Natural killer cell (primary cell): ENCODE measurements around the gene POMT2. TPM values are rescaled to one million over a fixed set of nuclear protein-coding genes. Genes with fewer than 3 reads are reported as not detected.

Experiments
- ATAC-seq, 3 donors: fragments of 150-1000 bp in 2 of 3; fragments of 200-7000 bp in 1 of 3; cut with Tn5 transposase; 1 replicate in 1 of 3; 2 replicates in 2 of 3; pipeline ENCODE4 v1.10.0; 2021; ENCODE audit warnings: mild to moderate bottlenecking in 2 of 3, moderate library complexity in 2 of 3
- DNase-seq, 2 donors: peaks; one replicate each; pipeline versions ENCODE4 v3.0.0 to v3.0.0-alpha.2; 2013 to 2021; ENCODE audit warnings: mixed read lengths in 1 of 2
- H3K27ac ChIP-seq: one replicate; pipeline ENCODE4 v1.5.1; 2013; ENCODE audit warnings: mild to moderate bottlenecking, low read length
- H3K27me3 ChIP-seq: one replicate; pipeline ENCODE4 v1.6.1; 2013; ENCODE audit warnings: low read length; ENCODE audit not compliant: control insufficient read depth, insufficient read depth
- H3K36me3 ChIP-seq: one replicate; pipeline ENCODE4 v1.6.1; 2013; ENCODE audit warnings: low read length; ENCODE audit not compliant: control insufficient read depth, insufficient read depth
- H3K4me1 ChIP-seq: one replicate; pipeline ENCODE4 v1.6.1; 2013; ENCODE audit warnings: low read length; ENCODE audit not compliant: control insufficient read depth, insufficient read depth
- H3K4me3 ChIP-seq: one replicate; pipeline ENCODE4 v1.5.1; 2013; ENCODE audit warnings: low read length
- H3K9me3 ChIP-seq: one replicate; pipeline ENCODE4 v1.6.1; 2013; ENCODE audit warnings: low read length; ENCODE audit not compliant: control insufficient read depth, insufficient read depth
- H3K27ac Mint-ChIP-seq, 2 donors: one replicate each; pipeline ENCODE4 v1.8.0; 2022; ENCODE audit warnings: mild to moderate bottlenecking in 2 of 2, mixed read lengths in 2 of 2, moderate library complexity in 1 of 2
- H3K27me3 Mint-ChIP-seq, 2 donors: one replicate each; pipeline ENCODE4 v1.8.0; 2022; ENCODE audit warnings: low read depth in 2 of 2, mixed read lengths in 2 of 2
- H3K36me3 Mint-ChIP-seq: one replicate; pipeline ENCODE4 v1.8.0; 2022; ENCODE audit warnings: mixed read lengths
- H3K4me1 Mint-ChIP-seq, 2 donors: one replicate each; pipeline ENCODE4 v1.8.0; 2022; ENCODE audit warnings: mixed read lengths in 2 of 2
- H3K4me3 Mint-ChIP-seq: one replicate; pipeline ENCODE4 v1.8.0; 2022; ENCODE audit warnings: mild to moderate bottlenecking, moderate library complexity, mixed read lengths
- H3K9me3 Mint-ChIP-seq, 2 donors: one replicate each; pipeline ENCODE4 v1.8.0; 2022; ENCODE audit warnings: mixed read lengths in 2 of 2
- WGBS: methylation state at CpG from one replicate; pipeline ENCODE4 v1.1.7; 2013; ENCODE audit warnings: missing lambda C conversion rate; ENCODE audit not compliant: insufficient coverage; 5-methylcytosine and 5-hydroxymethylcytosine counted together
- intact Hi-C: fragments of 100-400 bp; cut with micrococcal nuclease; formaldehyde crosslinking; loops from one replicate; pipeline ENCODE4 v1.14.2; 2022
- total RNA-seq, 4 donors: library from RNA; stranded (reverse); fragments of 120-200 nt in 1 of 4; gene quantifications; one replicate each; pipeline versions ENCODE4 v1.2.3 to v1.2.4, GENCODE V29; 2013 to 2022
- TF ChIP-seq, protein P1 (sequence below): fragments of 200-600 bp; IDR thresholded peaks from one replicate; pipeline ENCODE4 v1.8.0; 2022; ENCODE audit warnings: antibody characterized with exemption

Gene POMT2
- total RNA-seq, 3 donors from 2014 or later (not counting 1 experiment from before 2014, with no cell fraction given) = 6.7 to 10.9 (median 8.6) TPM

DNA sequence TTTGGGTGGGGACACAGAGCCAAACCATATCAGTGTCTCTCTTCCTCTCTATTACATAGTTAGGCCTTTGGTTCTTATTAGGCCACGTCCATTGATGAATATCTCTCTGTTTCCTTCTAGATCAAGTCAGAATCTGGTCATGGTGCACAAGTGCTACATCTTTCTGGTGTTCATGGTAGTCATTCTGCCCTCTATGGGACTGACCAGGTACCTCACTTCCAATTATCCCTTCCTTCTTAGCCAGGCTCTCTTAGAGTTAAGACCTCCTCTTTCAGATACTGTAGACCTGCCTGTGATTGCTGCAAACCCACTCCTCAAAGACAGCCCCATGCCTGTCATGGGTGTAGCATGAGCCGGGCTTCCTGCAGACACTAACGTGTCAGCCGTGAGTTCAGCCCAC is 74.9 kb downstream of the POMT2 start:
- Histone ChIP-seq H3K9me3 (no peaks in the 10 kb centered on the region), H3K27ac (no peak overlapping the region), H3K4me3 (no peak overlapping the region), H3K36me3 (no peaks in the 10 kb centered on the region), H3K4me1 (peaks cover 18% of the 10 kb centered on the region), H3K27me3 (no peaks in the 10 kb centered on the region)
- Mint-ChIP-seq H3K27ac (no peak overlapping the region), H3K36me3 (no peaks in the 10 kb centered on the region), H3K9me3 (no peaks in the 10 kb centered on the region), H3K4me1 (no peaks in the 10 kb centered on the region), H3K4me3 (no peak overlapping the region), H3K27me3 (peaks cover 0 to 18% of the 10 kb centered on the region in 2 donors)
- intact Hi-C loops = no loop called here
- DNase-seq = no peak
- WGBS = 94% methylated on average over 4 of the region's 4 CpGs
- TF ChIP-seq, protein P1, sequence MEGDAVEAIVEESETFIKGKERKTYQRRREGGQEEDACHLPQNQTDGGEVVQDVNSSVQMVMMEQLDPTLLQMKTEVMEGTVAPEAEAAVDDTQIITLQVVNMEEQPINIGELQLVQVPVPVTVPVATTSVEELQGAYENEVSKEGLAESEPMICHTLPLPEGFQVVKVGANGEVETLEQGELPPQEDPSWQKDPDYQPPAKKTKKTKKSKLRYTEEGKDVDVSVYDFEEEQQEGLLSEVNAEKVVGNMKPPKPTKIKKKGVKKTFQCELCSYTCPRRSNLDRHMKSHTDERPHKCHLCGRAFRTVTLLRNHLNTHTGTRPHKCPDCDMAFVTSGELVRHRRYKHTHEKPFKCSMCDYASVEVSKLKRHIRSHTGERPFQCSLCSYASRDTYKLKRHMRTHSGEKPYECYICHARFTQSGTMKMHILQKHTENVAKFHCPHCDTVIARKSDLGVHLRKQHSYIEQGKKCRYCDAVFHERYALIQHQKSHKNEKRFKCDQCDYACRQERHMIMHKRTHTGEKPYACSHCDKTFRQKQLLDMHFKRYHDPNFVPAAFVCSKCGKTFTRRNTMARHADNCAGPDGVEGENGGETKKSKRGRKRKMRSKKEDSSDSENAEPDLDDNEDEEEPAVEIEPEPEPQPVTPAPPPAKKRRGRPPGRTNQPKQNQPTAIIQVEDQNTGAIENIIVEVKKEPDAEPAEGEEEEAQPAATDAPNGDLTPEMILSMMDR = no peak
- ATAC-seq = no peak

DNA sequence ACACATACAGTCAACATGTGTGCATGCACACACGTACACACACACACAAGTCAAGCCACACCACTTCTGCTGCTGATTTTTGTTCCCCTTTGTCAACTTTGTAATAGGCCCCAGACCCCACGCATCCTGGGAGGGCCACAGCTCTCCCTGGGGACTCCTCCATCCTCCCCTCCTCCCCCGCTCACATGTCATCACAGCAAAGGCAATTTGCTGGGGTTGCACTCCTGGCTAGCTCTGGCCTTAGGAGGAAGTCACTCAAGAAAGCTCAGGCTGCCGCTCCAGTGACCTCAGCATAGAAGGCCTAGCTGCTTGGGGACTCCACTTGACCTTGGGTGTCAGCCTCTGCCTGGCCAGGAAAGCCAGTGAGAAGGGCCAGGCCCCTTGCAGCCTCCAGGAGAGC is 76.8 kb downstream of the POMT2 start:
- Histone ChIP-seq H3K9me3 (no peaks in the 10 kb centered on the region), H3K27ac (no peak overlapping the region), H3K4me3 (no peak overlapping the region), H3K4me1 (peaks cover 18% of the 10 kb centered on the region), H3K27me3 (no peaks in the 10 kb centered on the region), H3K36me3 (no peaks in the 10 kb centered on the region)
- no peak overlapping the region for H3K27ac Mint-ChIP-seq
- H3K4me3 Mint-ChIP-seq = no peak overlapping the region
- H3K27me3 Mint-ChIP-seq = peaks cover 0 to 18% of the 10 kb centered on the region in 2 donors
- intact Hi-C loops = no loop called here
- no peaks in the 10 kb centered on the region for H3K9me3 Mint-ChIP-seq
- H3K36me3 Mint-ChIP-seq = no peaks in the 10 kb centered on the region
- TF ChIP-seq, protein P1 = no peak
- no peaks in the 10 kb centered on the region for H3K4me1 Mint-ChIP-seq
- ATAC-seq (no peak), DNase-seq (no peak)
- 60% methylated on average over 4 of the region's 4 CpGs for WGBS

DNA sequence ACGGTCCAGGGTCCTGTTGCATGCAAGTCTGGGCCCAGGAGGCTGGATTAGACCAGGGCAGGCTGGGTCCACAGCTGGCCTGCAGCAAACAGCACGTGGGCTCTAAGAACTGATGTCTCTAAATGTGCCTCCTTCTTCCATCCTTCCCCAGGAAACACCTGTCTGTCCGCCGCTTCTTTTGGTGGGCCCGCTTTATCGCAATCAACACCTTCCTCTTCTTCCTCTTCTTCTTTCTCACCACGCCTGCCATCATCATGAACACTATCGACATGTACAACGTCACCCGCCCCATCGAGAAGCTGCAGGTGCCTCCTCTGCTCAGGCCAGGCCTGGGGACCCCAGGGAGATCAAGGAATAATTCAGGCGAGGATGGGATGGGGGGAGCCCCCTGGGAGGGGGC is 77.9 kb downstream of the POMT2 start:
- 14% methylated on average over 11 of the region's 12 CpGs for WGBS
- Mint-ChIP-seq H3K4me1 (no peaks in the 10 kb centered on the region), H3K27ac (no peak overlapping the region), H3K27me3 (peaks cover 0 to 16% of the 10 kb centered on the region in 2 donors), H3K9me3 (no peaks in the 10 kb centered on the region), H3K36me3 (no peaks in the 10 kb centered on the region), H3K4me3 (no peak overlapping the region)
- Histone ChIP-seq H3K4me3 (no peak overlapping the region), H3K36me3 (no peaks in the 10 kb centered on the region), H3K4me1 (peaks cover 18% of the 10 kb centered on the region), H3K9me3 (no peaks in the 10 kb centered on the region), H3K27me3 (no peaks in the 10 kb centered on the region), H3K27ac (peak overlapping the region; percentile 41)
- intact Hi-C loops = no loop called here
- ATAC-seq (no peak), DNase-seq (no peak)
- TF ChIP-seq, protein P1 = no peak

DNA sequence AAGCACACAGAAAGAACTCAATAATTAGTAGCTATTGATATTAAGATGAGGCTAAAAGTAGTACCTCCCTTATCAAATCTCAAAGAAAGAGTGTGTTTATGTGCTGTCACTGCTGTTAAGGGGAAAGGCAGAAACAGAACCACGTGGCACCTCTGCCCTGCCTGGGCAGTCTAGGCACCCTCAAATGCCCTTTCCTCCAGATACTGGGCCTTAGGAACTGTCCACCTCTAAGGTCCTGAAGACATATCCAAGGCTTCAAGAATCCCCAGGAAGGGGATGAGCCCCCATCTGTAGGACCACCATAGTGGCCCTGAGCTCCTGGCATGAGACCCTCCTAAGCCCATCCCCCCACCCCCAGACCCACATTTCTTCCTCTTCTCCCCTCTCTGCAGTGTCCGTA is 78.7 kb downstream of the POMT2 start:
- H3K4me3 Mint-ChIP-seq = no peak overlapping the region
- H3K4me1 ChIP-seq = peaks cover 18% of the 10 kb centered on the region
- no peaks in the 10 kb centered on the region for H3K9me3 ChIP-seq
- H3K27me3 Mint-ChIP-seq = peaks cover 0 to 16% of the 10 kb centered on the region in 2 donors
- H3K36me3 ChIP-seq = no peaks in the 10 kb centered on the region
- WGBS = 67% methylated on average over 2 of the region's 2 CpGs
- H3K36me3 Mint-ChIP-seq = no peaks in the 10 kb centered on the region
- no peaks in the 10 kb centered on the region for H3K9me3 Mint-ChIP-seq
- DNase-seq = no peak
- intact Hi-C loops = no loop called here
- TF ChIP-seq, protein P1 = no peak
- H3K27ac ChIP-seq = no peak overlapping the region
- no peak overlapping the region for H3K4me3 ChIP-seq
- H3K27me3 ChIP-seq = no peaks in the 10 kb centered on the region
- no peaks in the 10 kb centered on the region for H3K4me1 Mint-ChIP-seq
- no peak overlapping the region for H3K27ac Mint-ChIP-seq
- ATAC-seq = no peak
